GM18867 (cell line): ENCODE data around the gene MT1G.
"Not testable (repeated sequence)": the region's sequence is repeated elsewhere in the genome, so short reads cannot be mapped to it uniquely, and the experiment has no call there.

ENCODE experiments used
- ATAC-seq: cut with Tn5 transposase; IDR thresholded peaks from one replicate; pipeline ENCODE4 v1.9.1; 2021; ENCODE audit warnings: mild to moderate bottlenecking, moderate library complexity; ENCODE audit not compliant: unreplicated experiment

Gene MT1G

DNA sequence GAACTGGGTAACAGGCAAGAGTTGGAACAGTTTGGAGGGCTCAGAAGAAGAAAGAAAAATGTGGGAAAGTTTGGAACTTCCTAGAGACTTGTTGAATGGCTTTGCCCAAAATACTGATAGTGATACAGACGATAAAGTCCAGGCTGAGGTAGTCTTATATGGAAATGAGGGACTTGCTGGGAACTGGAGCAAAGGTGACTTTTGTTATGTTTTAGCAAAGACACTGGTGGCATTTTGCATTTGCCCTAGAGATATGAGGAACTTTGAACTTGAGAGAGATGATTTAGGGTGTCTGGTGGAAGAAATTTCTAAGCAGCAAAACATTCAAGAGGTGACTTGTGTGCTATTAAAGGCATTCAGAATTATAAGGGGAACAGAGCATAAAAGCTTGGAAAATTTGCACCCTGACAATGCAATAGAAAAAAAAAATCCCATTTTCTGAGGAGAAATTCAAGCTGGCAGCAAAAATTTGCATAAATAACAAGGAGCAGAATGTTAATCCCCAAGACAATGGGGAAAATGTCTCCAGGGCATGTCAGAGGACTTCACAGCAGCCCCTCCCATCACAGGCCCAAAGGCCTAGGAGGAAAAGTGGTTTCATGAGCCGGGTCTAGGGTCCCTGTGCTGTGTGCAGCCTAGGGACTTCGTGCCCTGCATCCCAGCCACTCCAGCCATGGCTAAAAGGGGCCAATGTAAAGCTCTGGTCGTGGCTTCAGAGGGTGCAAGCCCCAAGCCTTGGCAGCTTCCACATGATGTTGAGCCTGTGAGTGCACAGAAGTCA lies 46.0 kb downstream of the MT1G start:
- not testable (repeated sequence) for ATAC-seq

GRCh38 chr16:56620339-56620897 lies 47.4 kb downstream of the MT1G start:
- ATAC-seq: no peak

DNA sequence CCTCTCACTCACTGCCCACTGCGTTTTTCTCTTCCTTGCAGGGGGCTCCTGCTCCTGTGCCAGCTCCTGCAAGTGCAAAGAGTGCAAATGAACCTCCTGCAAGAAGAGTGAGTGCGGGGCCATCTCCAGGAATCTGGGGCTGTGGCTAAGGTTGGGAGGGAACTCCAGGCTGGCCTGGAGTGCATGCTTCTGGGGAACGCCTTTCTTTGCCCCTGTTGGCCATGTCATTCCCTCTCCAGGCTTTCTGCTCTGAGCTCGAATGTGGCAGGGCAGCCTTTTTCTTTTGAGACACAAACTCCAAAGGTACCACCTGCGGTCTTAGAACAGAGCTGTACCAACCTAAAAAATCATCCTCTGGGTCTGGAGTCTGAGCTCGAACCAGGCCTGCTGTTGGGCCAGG lies 49.7 kb downstream of the MT1G start:
- ATAC-seq: no peak

DNA sequence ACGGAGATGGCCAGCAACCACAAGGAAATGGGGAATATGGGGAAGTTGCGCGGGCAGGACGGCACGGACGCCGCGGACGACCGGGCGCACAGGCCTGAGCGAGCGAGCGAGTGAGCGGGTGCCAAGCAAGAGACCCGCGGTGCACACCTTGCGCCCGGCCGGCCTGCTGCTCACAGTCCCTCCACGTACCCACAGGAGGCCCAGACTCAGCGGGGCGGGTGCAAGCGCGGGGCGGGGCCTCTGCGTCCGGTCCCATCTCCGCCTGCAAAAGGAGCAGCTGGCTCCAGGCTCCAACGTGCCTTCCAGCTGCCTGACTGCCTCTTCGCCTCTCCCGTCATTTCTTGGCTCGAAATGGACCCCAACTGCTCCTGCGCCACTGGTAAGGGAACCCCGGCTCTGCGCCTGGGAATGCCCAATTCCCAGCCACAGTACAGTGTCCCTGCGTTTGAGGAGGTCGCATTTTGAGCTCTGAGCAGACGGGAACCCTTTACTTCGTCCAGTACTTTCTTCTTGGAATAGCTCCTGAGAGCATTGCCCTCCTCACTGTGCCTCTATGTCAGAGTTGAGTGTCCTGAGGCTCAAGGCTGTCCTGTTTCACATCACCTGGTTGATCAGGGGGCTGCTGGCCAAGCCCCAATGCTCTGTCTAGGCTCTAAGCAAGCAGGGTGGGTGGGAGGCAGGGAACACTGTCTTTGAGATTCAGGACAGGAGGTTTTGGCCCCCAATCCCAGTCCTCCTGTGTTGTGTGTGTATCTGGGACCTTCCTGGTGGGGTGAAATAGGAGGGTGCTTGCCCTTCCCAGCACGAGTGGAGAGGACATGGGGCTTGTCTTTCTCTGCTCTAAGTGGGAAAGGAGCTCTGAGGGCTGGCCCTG lies 50.4 kb downstream of the MT1G start:
- no peak for ATAC-seq
